ENCODE measurements around the gene PI16.

The PI16 gene

DNA sequence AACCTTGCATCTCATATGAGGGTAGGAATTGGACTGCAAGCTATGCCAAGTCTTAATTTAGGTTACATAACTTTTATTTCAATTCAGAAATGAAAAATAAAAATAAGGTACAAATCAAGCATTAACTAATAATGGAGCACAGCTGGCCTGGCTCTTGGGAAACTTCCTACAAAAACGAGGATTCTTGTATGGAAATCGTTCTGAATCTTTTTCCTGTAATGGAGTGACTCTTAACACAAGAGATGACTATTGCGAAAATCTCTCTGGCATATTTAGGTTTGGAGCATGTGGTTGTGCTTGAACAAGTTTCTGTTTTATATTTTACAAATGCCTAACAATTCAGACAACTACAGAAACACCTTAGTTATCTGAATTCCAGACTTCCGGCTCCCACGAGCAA lies 34.0 kb upstream of the PI16 start:
- TF ChIP-seq ZFX (IDR thresholded peaks at IDR 0.05; ENCODE audit: borderline replicate concordance), result no peak
- TF ChIP-seq CTCF (IDR thresholded peaks at IDR 0.05), result no peak
- no peak overlapping the region for H3K27ac ChIP-seq

- TF ChIP-seq ZFX (IDR thresholded peaks at IDR 0.05; ENCODE audit: borderline replicate concordance) (no peak), CTCF (IDR thresholded peaks at IDR 0.05) (no peak)
- H3K27ac ChIP-seq, result no peak overlapping the region
Observed at GRCh38 chr6:36924131-36924530, 30.4 kb upstream of the PI16 start.

DNA sequence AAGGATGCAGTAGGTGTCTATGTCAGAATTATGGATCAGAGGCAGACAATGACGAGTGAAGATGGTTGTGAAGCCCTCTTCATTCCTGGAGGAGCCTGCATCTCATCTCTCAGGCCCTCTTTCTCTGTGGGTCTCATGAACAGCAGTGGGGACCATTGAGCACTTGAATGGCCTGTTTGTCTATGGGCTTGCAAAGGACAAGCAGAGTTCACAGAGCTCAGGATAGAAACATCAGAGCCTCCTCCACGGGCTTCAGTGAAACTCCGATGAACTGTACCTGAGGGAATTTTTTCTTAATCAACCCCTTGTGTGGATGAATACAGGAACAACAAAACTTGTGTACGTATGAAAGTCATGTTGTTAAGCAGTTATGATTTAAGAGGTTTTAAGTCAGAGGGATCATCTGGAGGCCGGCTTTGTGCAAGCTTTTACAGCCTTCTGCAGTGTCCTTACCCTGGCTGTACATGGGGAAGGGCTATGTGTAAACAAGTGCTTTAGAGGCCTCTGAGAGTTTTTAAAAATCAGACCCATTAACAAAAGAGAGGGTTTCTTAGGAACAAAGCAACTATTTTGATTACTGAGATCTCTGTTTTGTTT lies 29.7 kb upstream of the PI16 start:
- no peak for TF ChIP-seq CTCF (IDR thresholded peaks at IDR 0.05)
- no peak for TF ChIP-seq ZFX (IDR thresholded peaks at IDR 0.05; ENCODE audit: borderline replicate concordance)
- H3K27ac ChIP-seq, result no peak overlapping the region

DNA sequence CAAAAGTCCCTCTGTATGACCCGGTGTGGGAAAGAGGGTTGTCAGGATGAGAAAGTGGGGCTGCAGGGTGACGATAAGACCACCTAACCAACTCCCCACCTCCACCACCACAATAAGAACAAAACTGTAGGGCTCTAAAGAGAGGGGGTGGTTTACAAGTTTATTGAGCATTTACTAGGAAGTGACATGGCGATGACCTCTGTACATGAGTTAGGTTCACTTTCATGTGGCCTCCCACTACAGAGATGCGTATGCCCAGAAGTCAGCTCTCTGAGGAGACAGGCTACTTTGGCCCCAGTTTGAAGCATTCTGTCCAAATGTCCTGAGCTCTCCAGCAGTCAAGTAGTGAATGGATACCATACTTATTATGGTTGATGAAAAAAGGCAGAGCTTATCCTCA lies 28.7 kb upstream of the PI16 start:
- no peak overlapping the region for H3K27ac ChIP-seq
- TF ChIP-seq CTCF (IDR thresholded peaks at IDR 0.05) (no peak), ZFX (IDR thresholded peaks at IDR 0.05; ENCODE audit: borderline replicate concordance) (no peak)

DNA sequence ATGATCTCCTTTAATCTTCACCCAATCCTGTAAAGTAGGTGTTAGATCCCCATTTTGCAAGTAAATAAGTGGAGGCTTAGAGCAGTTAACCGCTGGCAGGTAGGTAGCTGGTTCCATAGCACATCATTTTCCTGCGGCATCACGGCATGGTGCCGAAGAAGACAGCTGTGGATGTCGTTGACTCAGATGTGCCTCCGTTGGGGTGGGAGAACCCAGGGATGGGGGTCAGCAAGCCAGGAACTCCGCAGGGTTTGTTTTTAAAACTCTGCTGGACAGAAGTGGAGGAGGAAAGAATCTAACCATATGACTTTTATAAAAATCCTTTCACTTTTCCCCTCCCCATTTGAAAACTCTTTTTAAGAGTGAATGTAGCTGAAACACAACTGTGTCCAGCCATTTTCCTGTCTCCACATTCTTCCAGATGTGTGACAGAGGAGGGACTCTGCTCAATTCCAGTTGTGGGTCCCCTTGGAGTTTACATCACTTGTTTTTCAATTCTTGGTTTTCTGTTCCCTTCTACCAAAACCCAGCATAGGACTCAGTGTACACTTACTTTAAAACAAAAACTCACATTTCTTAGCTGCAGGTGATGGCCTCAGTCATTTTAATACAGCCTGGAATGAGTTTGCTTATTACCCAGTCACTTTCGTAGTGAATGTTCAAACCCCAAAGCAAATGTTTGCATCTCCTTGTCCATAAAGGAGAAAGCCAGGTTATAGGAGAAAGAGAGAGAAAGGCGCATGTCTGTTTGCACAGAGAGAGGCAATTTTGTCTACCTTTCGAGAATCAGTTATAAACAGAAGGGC lies 27.6 kb upstream of the PI16 start:
- no peak for TF ChIP-seq ZFX (IDR thresholded peaks at IDR 0.05; ENCODE audit: borderline replicate concordance)
- no peak for TF ChIP-seq CTCF (IDR thresholded peaks at IDR 0.05)
- H3K27ac ChIP-seq, result no peak overlapping the region

GRCh38 chr6:36927691-36928546 lies 26.6 kb upstream of the PI16 start:
- H3K27ac ChIP-seq, result no peak overlapping the region
- TF ChIP-seq CTCF (IDR thresholded peaks at IDR 0.05) (no peak), ZFX (IDR thresholded peaks at IDR 0.05; ENCODE audit: borderline replicate concordance) (no peak)

Data from 22Rv1 (cell line).